ENCODE measurements around the gene OVCH2. TPM values are rescaled to one million over a fixed set of nuclear protein-coding genes. Genes with fewer than 3 reads are reported as not detected.
A peak's percentile ranks its signal among the peaks of the same experiment; 100 is the strongest.
"Not testable (repeated sequence)": the region's sequence is repeated elsewhere in the genome, so short reads cannot be mapped to it uniquely, and the experiment has no call there.

OVCH2 gene, protein sequence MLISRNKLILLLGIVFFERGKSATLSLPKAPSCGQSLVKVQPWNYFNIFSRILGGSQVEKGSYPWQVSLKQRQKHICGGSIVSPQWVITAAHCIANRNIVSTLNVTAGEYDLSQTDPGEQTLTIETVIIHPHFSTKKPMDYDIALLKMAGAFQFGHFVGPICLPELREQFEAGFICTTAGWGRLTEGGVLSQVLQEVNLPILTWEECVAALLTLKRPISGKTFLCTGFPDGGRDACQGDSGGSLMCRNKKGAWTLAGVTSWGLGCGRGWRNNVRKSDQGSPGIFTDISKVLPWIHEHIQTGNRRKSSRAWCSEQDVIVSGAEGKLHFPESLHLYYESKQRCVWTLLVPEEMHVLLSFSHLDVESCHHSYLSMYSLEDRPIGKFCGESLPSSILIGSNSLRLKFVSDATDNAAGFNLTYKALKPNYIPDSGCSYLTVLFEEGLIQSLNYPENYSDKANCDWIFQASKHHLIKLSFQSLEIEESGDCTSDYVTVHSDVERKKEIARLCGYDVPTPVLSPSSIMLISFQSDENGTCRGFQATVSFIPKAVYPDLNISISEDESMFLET
- total RNA-seq: 2.5 TPM
- polyA plus RNA-seq (ENCODE audit: insufficient read depth, low read depth, low replicate concordance): 2.3 TPM
- long read RNA-seq, donor 1: 0 reads
- long read RNA-seq, donor 2: 0 reads
- long read RNA-seq, donor 3: 0 reads
- long read RNA-seq, donor 4, partial matches to known transcripts: 21 of 21 reads
- long read RNA-seq, donor 4, other reads (novel, unspliced or antisense): 0 of 21 reads
- long read RNA-seq, donor 5: 0 reads
- long read RNA-seq, donor 6: 0 reads
- long read RNA-seq, donor 7, partial matches to known transcripts: 4 of 5 reads
- long read RNA-seq, donor 7, other reads (novel, unspliced or antisense): 1 of 5 reads
- long read RNA-seq, donor 8: 0 reads
- long read RNA-seq, donor 9: 0 reads
- long read RNA-seq, donor 10: 0 reads

DNA sequence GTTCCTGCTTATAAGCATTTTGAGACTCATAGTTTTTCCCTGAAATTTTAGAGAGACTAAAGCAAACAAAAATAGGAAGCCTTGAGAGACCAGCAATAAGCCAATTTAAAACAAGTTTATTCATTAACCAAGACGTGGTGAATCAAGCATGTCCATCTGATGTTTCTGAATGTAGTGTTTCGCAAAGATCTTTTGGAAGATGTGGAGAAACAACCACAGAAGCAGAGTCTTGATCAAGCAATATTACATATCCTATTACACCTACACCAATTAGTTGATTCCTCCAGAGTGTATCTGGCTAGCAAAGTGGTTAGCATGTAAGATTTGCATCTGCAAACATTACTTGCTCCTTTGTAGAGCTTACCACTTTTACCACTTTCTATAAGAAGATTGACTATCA, at the start of gene OVCH2:
Gene OVCH2, minus strand, starts transcription at position 101 of the 400 bp plus-strand sequence. Its CDS starts 83 bp downstream, at position 18.
- no peaks in the 10 kb centered on the region for H3K9me3 ChIP-seq (ENCODE audit: control insufficient read depth in 2 of 3, insufficient read depth in 1 of 3, low read length in 3 of 3)
- H3K27me3 ChIP-seq (ENCODE audit: control insufficient read depth, insufficient read depth, low read length): no peaks in the 10 kb centered on the region
- TF ChIP-seq, protein P1, sequence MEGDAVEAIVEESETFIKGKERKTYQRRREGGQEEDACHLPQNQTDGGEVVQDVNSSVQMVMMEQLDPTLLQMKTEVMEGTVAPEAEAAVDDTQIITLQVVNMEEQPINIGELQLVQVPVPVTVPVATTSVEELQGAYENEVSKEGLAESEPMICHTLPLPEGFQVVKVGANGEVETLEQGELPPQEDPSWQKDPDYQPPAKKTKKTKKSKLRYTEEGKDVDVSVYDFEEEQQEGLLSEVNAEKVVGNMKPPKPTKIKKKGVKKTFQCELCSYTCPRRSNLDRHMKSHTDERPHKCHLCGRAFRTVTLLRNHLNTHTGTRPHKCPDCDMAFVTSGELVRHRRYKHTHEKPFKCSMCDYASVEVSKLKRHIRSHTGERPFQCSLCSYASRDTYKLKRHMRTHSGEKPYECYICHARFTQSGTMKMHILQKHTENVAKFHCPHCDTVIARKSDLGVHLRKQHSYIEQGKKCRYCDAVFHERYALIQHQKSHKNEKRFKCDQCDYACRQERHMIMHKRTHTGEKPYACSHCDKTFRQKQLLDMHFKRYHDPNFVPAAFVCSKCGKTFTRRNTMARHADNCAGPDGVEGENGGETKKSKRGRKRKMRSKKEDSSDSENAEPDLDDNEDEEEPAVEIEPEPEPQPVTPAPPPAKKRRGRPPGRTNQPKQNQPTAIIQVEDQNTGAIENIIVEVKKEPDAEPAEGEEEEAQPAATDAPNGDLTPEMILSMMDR (IDR thresholded peaks at IDR 0.05; ENCODE audit: borderline replicate concordance, extremely low read depth, insufficient read depth): no peak
- H3K4me3 ChIP-seq (ENCODE audit: low read length in 3 of 3): peak within 1 kb of the TSS in 1 of 3 donors; percentile 3
- peak in 2 of 5 donors; percentile 29 to 44 for DNase-seq
- FAIRE-seq: no peak
- intact Hi-C loops (cut with DNase I): no loop called here
- no peak within 1 kb of the TSS for H3K9ac ChIP-seq (ENCODE audit: low read length in 3 of 3)
- H3K36me3 ChIP-seq (ENCODE audit: control insufficient read depth in 2 of 3, insufficient read depth in 3 of 3, low read length in 3 of 3): no peaks in the 10 kb centered on the region
- peaks cover 0 to 2% (median 0%) of the 10 kb centered on the region in 3 donors for H3K4me1 ChIP-seq (ENCODE audit: control insufficient read depth in 2 of 3, insufficient read depth in 2 of 3, low read depth in 1 of 3, low read length in 3 of 3)
- no peak within 1 kb of the TSS for H3K27ac ChIP-seq (ENCODE audit: low read depth in 2 of 2, low read length in 2 of 2)

DNA sequence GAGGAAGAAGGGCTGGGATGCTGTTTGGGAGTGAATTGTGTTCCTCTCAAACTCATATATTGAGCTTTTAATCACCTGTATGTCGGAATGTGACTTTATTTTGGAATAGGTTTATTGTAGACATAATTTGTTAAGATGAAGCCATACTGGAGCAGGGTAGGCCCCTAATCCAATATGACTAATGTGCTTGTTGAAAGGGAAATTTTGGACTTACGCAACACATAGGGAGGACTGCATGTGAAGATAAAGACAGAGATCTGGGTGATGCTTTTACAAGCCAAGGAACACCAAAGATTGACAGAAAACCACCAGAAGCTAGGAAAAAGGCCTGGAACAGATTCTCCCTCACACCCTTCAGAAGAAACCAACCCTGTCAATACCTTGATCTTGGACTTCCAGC, 43.2 kb upstream of the OVCH2 start:
- no peak for DNase-seq
- intact Hi-C loops (cut with DNase I): no loop called here
- TF ChIP-seq, protein P1 (IDR thresholded peaks at IDR 0.05; ENCODE audit: borderline replicate concordance, extremely low read depth, insufficient read depth): no peak
- no peak overlapping the region for H3K9ac ChIP-seq (ENCODE audit: low read length in 3 of 3)
- H3K27ac ChIP-seq (ENCODE audit: low read depth in 2 of 2, low read length in 2 of 2): no peak overlapping the region
- no peaks in the 10 kb centered on the region for H3K36me3 ChIP-seq (ENCODE audit: control insufficient read depth in 2 of 3, insufficient read depth in 3 of 3, low read length in 3 of 3)
- FAIRE-seq: no peak
- H3K27me3 ChIP-seq (ENCODE audit: control insufficient read depth, insufficient read depth, low read length): no peaks in the 10 kb centered on the region
- H3K9me3 ChIP-seq (ENCODE audit: control insufficient read depth in 2 of 3, insufficient read depth in 1 of 3, low read length in 3 of 3): no peaks in the 10 kb centered on the region
- no peak overlapping the region for H3K4me3 ChIP-seq (ENCODE audit: low read length in 3 of 3)
- no peaks in the 10 kb centered on the region for H3K4me1 ChIP-seq (ENCODE audit: control insufficient read depth in 2 of 3, insufficient read depth in 2 of 3, low read depth in 1 of 3, low read length in 3 of 3)

DNA sequence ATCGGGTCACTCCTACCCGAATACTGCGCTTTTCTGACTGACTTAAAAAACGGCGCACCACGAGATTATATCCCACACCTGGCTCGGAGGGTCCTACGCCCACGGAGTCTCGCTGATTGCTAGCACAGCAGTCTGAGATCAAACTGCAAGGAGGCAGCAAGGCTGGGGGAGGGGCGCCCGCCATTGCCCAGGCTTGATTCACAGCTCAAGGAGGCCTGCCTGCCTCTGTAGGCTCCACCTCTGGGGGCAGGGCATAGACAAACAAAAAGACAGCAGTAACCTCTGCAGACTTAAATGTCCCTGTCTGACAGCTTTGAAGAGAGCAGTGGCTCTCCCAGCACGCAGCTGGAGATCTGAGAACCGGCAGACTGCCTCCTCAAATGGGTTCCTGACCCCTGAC, 28.5 kb upstream of the OVCH2 start:
- H3K27me3 ChIP-seq (ENCODE audit: control insufficient read depth, insufficient read depth, low read length); H3K36me3 ChIP-seq (ENCODE audit: control insufficient read depth in 2 of 3, insufficient read depth in 3 of 3, low read length in 3 of 3); FAIRE-seq; H3K4me1 ChIP-seq (ENCODE audit: control insufficient read depth in 2 of 3, insufficient read depth in 2 of 3, low read depth in 1 of 3, low read length in 3 of 3); H3K4me3 ChIP-seq (ENCODE audit: low read length in 3 of 3); DNase-seq; intact Hi-C loops (cut with DNase I); H3K27ac ChIP-seq (ENCODE audit: low read depth in 2 of 2, low read length in 2 of 2); H3K9ac ChIP-seq (ENCODE audit: low read length in 3 of 3); H3K9me3 ChIP-seq (ENCODE audit: control insufficient read depth in 2 of 3, insufficient read depth in 1 of 3, low read length in 3 of 3): not testable (repeated sequence)

DNA sequence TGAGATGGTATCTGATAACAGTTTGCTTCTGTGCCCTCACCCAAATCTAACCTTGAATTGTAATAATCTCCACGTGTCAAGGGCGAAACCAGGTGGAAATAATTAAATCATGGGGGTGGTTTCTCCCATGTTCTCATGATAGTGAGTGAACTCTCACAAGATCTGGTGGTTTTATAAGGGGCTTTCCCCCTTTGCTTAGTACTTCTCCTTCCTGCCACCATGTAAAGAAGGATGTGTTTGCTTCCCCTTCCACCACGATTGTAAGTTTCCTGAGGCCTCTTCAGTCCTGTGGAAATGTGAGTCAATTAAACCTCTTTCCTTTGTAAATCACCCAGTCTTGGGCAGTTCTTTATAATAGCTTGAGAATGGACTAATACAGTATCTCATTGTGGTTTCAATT, 8.5 kb upstream of the OVCH2 start:
- no peaks in the 10 kb centered on the region for H3K36me3 ChIP-seq (ENCODE audit: control insufficient read depth in 2 of 3, insufficient read depth in 3 of 3, low read length in 3 of 3)
- no peak overlapping the region for H3K9ac ChIP-seq (ENCODE audit: low read length in 3 of 3)
- no peak for FAIRE-seq
- intact Hi-C loops (cut with DNase I): no loop called here
- no peak overlapping the region for H3K4me3 ChIP-seq (ENCODE audit: low read length in 3 of 3)
- no peak overlapping the region for H3K27ac ChIP-seq (ENCODE audit: low read depth in 2 of 2, low read length in 2 of 2)
- H3K27me3 ChIP-seq (ENCODE audit: control insufficient read depth, insufficient read depth, low read length): no peaks in the 10 kb centered on the region
- no peaks in the 10 kb centered on the region for H3K9me3 ChIP-seq (ENCODE audit: control insufficient read depth in 2 of 3, insufficient read depth in 1 of 3, low read length in 3 of 3)
- H3K4me1 ChIP-seq (ENCODE audit: control insufficient read depth in 2 of 3, insufficient read depth in 2 of 3, low read depth in 1 of 3, low read length in 3 of 3): no peaks in the 10 kb centered on the region
- DNase-seq: no peak
- TF ChIP-seq, protein P1 (IDR thresholded peaks at IDR 0.05; ENCODE audit: borderline replicate concordance, extremely low read depth, insufficient read depth): no peak

Measured in kidney (tissue), 22 donors.